WTC11 (cell line): Measurements from ENCODE around the gene ZNF248. TPM values are rescaled to one million over a fixed set of nuclear protein-coding genes. Genes with fewer than 3 reads are reported as not detected.

Experiments
- ATAC-seq: fragments of 200-7000 bp; cut with Tn5 transposase; 2 replicates; pipeline ENCODE4 v1.10.0; 2021; ENCODE audit warnings: mild to moderate bottlenecking, moderate library complexity
- CTCF ChIA-PET: fragments of 300-600 bp; sonication (Branson Sonifier 250); formaldehyde crosslinking; loops from one replicate; lab custom pipeline; 2021; ENCODE audit warnings: antibody characterized with exemption; lab: Charles Lee
- POLR2A ChIA-PET: fragments of 350-600 bp; sonication (Branson Sonifier 250); formaldehyde crosslinking; loops from one replicate; lab custom pipeline; 2021; ENCODE audit warnings: antibody characterized with exemption; lab: Charles Lee
- DNase-seq: peaks from one replicate; pipeline ENCODE4 v3.0.0; 2021; ENCODE audit warnings: low spot score
- H3K27ac Mint-ChIP-seq: 2 replicates; pipeline ENCODE4 v1.8.0; 2021; ENCODE audit warnings: mixed read lengths
- H3K27me3 Mint-ChIP-seq: 2 replicates; pipeline ENCODE4 v1.8.0; 2021; ENCODE audit warnings: low read depth, mild to moderate bottlenecking, moderate library complexity, mixed read lengths
- H3K36me3 Mint-ChIP-seq: 2 replicates; pipeline ENCODE4 v1.8.0; 2021; ENCODE audit warnings: mixed read lengths
- H3K4me1 Mint-ChIP-seq: 2 replicates; pipeline ENCODE4 v1.8.0; 2022; ENCODE audit warnings: mixed read lengths
- H3K4me3 Mint-ChIP-seq: 2 replicates; pipeline ENCODE4 v1.8.0; 2021; ENCODE audit warnings: mild to moderate bottlenecking, moderate library complexity, mixed read lengths
- H3K9me3 Mint-ChIP-seq: 2 replicates; pipeline ENCODE4 v1.8.0; 2021; ENCODE audit warnings: mixed read lengths
- AR ChIP-seq: fragments of 250-450 bp; sonication (Bioruptor Pico); IDR thresholded peaks from 2 replicates; pipeline ENCODE4 v1.9.0; 2021; ENCODE audit warnings: mild to moderate bottlenecking
- E2F1 ChIP-seq: sonication (generic); formaldehyde crosslinking; IDR thresholded peaks from 2 replicates; pipeline ENCODE4 v1.8.0; 2022; ENCODE audit warnings: mild to moderate bottlenecking, missing genetic modification reagents
- E2F4 ChIP-seq: sonication (generic); formaldehyde crosslinking; IDR thresholded peaks from 2 replicates; pipeline ENCODE4 v1.8.1; 2022; ENCODE audit warnings: low read depth, mild to moderate bottlenecking, moderate library complexity, missing genetic modification reagents, borderline replicate concordance
- FOXJ3 ChIP-seq: sonication (generic); formaldehyde crosslinking; IDR thresholded peaks from 2 replicates; pipeline ENCODE4 v1.9.0; 2021; ENCODE audit warnings: missing genetic modification reagents, mild to moderate bottlenecking, borderline replicate concordance
- GTF2I ChIP-seq: fragments of 250-450 bp; sonication (Bioruptor Pico); conservative IDR thresholded peaks from 2 replicates; pipeline ENCODE4 v1.4.0; 2021; ENCODE audit warnings: mild to moderate bottlenecking
- IRF2 ChIP-seq: sonication (generic); formaldehyde crosslinking; IDR thresholded peaks from 2 replicates; pipeline ENCODE4 v1.8.0; 2022; ENCODE audit warnings: low read depth, missing genetic modification reagents, borderline replicate concordance
- MLX ChIP-seq: sonication (generic); formaldehyde crosslinking; IDR thresholded peaks from 2 replicates; pipeline ENCODE4 v1.8.1; 2023; ENCODE audit warnings: mild to moderate bottlenecking, missing genetic modification reagents, moderate library complexity
- MYBL2 ChIP-seq: sonication (generic); formaldehyde crosslinking; IDR thresholded peaks from 2 replicates; pipeline ENCODE4 v1.8.1; 2023; ENCODE audit warnings: mild to moderate bottlenecking, moderate library complexity, missing genetic modification reagents
- NFYB ChIP-seq: sonication (generic); formaldehyde crosslinking; conservative IDR thresholded peaks from 2 replicates; pipeline ENCODE4 v1.8.0; 2022; ENCODE audit warnings: low read depth, missing genetic modification reagents
- ZNF317 ChIP-seq: sonication (generic); formaldehyde crosslinking; IDR thresholded peaks from 2 replicates; pipeline ENCODE4 v1.8.1; 2023; ENCODE audit warnings: low read depth, mild to moderate bottlenecking, moderate library complexity, missing genetic modification reagents, borderline replicate concordance
- ZNF532 ChIP-seq: fragments of 250-450 bp; sonication (Bioruptor Pico); IDR thresholded peaks from 2 replicates; pipeline ENCODE4 v1.9.0; 2021; ENCODE audit warnings: mild to moderate bottlenecking, borderline replicate concordance
- ZNF671 ChIP-seq: fragments of 250-450 bp; sonication (Bioruptor Pico); IDR thresholded peaks from 2 replicates; pipeline ENCODE4 v1.8.0; 2021; ENCODE audit warnings: mild to moderate bottlenecking
- total RNA-seq: library from RNA; stranded (reverse); gene quantifications from 3 replicates; pipeline ENCODE4 v1.2.3, GENCODE V29; 2021
- TF ChIP-seq, protein P1 (sequence below): sonication (generic); formaldehyde crosslinking; conservative IDR thresholded peaks from 2 replicates; pipeline ENCODE4 v1.8.1; 2022; ENCODE audit warnings: mild to moderate bottlenecking, missing genetic modification reagents
- TF ChIP-seq, protein P2 (sequence below): sonication (generic); formaldehyde crosslinking; IDR thresholded peaks from 2 replicates; pipeline ENCODE4 v1.8.1; 2022; ENCODE audit warnings: missing genetic modification reagents, borderline replicate concordance

The ZNF248 gene
- total RNA-seq, 1 experiment from 2014 or later, result 1.9 TPM

GRCh38 chr10:37819797-37820196, 37.6 kb downstream of the ZNF248 start (continued):
- TF ChIP-seq E2F1, result no peak
- no peak for TF ChIP-seq NFYB (CRISPR knock-in tag)
- TF ChIP-seq, protein P1, sequence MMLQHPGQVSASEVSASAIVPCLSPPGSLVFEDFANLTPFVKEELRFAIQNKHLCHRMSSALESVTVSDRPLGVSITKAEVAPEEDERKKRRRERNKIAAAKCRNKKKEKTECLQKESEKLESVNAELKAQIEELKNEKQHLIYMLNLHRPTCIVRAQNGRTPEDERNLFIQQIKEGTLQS, result no peak
- no peak for TF ChIP-seq FOXJ3 (CRISPR knock-in tag)
- TF ChIP-seq, protein P2, sequence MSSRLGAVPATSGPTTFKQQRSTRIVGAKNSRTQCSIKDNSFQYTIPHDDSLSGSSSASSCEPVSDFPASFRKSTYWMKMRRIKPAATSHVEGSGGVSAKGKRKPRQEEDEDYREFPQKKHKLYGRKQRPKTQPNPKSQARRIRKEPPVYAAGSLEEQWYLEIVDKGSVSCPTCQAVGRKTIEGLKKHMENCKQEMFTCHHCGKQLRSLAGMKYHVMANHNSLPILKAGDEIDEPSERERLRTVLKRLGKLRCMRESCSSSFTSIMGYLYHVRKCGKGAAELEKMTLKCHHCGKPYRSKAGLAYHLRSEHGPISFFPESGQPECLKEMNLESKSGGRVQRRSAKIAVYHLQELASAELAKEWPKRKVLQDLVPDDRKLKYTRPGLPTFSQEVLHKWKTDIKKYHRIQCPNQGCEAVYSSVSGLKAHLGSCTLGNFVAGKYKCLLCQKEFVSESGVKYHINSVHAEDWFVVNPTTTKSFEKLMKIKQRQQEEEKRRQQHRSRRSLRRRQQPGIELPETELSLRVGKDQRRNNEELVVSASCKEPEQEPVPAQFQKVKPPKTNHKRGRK, result no peak
- TF ChIP-seq ZNF671 (CRISPR knock-in tag), result no peak
- no peak for TF ChIP-seq GTF2I (CRISPR knock-in tag)
- TF ChIP-seq E2F4 (CRISPR knock-in tag), result no peak
- TF ChIP-seq ZNF532, result no peak
- no peak for TF ChIP-seq AR (CRISPR knock-in tag)
- TF ChIP-seq IRF2 (CRISPR knock-in tag), result no peak

DNA sequence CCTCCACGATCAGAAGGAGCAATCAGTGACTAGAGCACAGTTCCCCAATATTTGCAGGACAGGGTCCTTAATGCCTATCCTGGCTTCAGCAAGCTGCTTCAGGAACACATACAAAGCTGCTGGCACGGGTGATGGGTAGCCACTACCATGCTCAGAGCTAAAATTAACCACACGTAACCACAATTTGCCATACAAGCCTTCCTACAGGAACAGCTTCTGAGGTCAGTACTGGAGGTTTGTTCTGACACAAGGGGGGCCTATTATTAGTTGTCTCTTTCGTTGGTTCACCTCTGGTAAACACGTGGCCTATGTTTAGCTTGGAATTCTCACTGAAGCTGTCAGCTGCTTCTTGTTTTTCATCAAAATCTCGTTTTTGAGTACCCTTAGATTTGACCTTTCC, 41.1 kb downstream of the ZNF248 start:
- DNase-seq (no peak), ATAC-seq (no peak)
- TF ChIP-seq MYBL2 (CRISPR knock-in tag) (no peak), ZNF317 (no peak), MLX (CRISPR knock-in tag) (no peak), E2F1 (no peak)
- Mint-ChIP-seq H3K36me3 (peaks cover 82% of the 10 kb centered on the region), H3K9me3 (peaks cover 82% of the 10 kb centered on the region), H3K27ac (no peak overlapping the region), H3K27me3 (peaks cover 23% of the 10 kb centered on the region), H3K4me3 (no peak overlapping the region), H3K4me1 (no peaks in the 10 kb centered on the region)
- POLR2A ChIA-PET, result no interaction called here
- CTCF ChIA-PET, result no interaction called here
